GM19397 (cell line): Measurements from ENCODE around the gene POLD1.

Experiments used
- ATAC-seq: cut with Tn5 transposase; IDR thresholded peaks from one replicate; pipeline ENCODE4 v1.9.1; 2021; ENCODE audit warnings: mild to moderate bottlenecking, moderate library complexity; ENCODE audit not compliant: unreplicated experiment

The POLD1 gene

DNA sequence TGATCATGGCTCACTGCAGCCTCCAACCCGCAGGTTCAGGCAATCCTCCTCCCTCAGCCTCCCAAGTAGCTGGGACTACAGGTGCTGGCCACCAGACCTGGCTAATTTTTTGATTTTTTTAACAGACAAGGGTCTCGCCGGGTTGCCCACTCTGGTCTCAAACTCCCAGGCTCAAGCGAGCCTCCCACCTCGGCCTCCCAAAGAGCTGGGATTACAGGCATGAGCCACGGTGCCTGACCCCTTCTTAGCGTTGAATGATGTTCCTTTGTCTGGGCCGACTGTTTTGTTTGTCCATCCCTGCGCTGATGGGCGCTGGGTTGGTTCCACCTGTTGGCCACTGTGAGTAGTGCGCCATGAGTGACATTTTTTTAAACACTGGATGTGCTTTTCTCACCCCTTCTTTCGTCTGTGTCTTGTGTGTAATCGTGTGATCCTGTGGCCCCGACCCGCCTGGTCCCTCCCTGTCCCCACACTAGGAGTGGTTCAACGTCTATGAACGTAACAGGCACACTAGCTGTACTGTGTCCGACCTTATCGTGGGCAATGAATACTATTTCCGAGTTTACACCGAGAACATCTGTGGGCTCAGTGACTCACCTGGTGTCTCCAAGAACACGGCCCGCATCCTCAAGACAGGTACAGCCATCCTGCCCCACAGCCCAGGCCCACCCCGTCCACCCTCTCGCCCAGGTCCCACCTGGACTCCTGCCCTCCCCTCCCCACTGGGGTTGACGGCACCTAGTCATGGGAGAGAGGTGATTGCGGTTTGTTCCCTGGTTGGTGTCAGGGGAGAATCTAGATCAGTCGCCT, 77.1 kb downstream of the POLD1 start:
- no peak for ATAC-seq

DNA sequence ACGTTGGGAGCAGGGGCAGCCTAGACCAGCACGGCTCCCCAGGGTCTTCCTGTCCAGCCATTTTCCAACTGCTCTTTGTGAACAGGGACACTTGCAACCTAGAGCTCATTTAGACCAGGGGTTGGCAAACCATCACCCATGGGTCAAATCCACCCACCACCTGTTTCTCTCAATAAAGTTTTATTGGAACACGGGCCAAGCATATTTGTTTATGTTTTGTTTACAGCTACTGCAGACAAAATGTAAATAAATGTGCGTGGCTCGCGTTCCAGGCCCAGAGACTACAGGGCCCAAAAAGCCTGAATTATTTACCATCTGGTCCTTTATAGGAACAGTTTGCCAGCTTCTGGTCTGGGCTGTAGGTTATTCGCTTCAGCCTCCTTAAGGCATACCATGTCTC, 78.8 kb downstream of the POLD1 start:
- ATAC-seq: no peak

GRCh38 chr19:50464348-50464747, 80.2 kb downstream of the POLD1 start:
- no peak for ATAC-seq

DNA sequence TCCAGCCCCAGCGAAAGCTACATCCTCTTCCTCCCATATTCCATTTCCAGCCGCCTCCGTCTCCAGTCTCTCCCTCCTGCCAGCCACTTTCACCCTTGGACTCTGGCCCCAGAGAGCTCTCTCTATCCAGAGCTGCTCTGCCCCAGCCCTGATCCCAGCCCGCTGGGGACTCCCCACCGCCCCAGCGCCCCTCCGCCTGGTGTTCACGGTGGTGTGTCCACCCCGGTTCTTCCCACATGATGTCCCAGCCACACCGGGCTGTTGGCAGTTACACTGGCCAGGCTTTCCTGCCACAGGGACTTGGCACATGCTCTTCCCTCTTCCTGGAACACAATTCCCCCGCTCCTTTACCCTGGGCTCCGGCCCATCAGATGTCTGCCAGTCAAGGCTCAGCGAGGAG, 80.9 kb downstream of the POLD1 start:
- ATAC-seq: no peak

DNA sequence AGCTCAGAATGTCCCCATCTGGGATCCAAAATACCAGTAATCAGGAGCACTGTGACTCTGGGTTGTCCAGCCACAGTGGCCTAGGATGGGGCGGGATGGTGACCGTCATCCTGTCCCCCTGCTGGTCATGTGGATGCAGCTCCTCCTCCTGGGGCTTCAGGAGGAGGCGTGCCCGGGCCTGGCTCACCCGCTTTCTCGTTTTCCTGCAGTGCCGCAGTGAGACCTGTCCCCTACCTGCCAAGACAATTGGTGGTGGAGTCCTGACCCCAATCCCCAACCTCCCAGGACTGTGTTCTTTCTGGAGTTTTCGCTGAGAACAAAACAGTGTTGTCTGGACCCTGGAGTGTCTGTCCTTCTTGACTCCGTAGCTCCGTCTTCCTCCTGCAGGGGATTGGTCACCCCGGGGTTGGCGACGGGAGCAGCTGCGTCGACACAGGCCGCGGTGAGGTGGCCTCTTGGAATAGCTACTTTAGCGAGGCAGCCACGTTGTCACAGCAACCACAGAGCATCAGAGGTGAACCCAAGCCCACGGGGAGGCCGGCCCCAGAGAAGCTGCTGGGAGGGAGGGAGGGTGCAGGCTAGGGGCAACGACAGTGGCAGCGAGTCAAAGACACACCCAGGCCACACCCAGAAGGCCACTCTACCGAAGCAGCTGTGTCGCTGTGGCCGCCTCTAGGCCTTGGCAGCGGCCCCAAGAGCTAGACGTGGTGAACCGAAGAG, 82.0 kb downstream of the POLD1 start:
- no peak for ATAC-seq

- no peak for ATAC-seq
Measured at GRCh38 chr19:50466706-50467039, 82.5 kb downstream of the POLD1 start.

- no peak for ATAC-seq
Measured at GRCh38 chr19:50467566-50467965, 83.4 kb downstream of the POLD1 start.
